Measurements from ENCODE around the gene NUBPL.

DNA sequence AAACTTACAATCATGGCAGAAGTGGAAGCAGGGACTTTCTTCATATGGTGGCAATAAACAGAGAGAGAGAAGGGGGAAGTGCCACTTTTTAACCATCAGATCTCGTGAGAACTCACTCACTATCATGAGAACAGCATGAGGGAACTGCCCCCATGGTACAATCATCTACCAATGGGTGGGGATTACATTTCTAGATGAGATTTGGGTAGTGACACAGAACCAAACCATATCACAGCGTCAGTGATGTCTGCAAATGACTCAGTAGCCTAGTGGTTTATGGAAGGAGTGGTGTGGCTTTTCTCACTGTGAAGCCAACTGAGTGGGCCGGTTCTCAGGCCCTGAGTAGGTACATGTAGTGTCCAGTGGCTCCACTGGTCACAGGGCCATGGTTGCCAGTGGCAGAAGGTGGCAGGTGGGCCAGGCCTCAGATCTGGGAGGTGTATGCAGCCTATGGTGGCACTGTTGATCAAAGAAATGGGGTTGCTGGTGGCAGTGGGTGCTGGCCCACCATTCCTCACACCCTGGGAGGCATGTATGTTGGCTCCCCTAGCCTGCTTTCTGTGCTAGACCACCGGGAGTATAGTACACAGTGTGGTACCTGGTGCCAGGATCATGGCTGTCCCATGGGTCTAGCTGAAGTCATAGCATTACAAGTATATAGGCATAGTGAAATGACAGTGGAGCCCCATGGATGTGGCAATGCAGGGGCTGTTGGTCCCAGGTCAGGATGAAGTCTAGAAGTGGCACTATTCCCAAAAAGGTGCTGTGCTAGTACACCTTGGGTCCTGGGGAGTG, 191.9 kb downstream of the NUBPL start:
- TF ChIP-seq, protein P1, sequence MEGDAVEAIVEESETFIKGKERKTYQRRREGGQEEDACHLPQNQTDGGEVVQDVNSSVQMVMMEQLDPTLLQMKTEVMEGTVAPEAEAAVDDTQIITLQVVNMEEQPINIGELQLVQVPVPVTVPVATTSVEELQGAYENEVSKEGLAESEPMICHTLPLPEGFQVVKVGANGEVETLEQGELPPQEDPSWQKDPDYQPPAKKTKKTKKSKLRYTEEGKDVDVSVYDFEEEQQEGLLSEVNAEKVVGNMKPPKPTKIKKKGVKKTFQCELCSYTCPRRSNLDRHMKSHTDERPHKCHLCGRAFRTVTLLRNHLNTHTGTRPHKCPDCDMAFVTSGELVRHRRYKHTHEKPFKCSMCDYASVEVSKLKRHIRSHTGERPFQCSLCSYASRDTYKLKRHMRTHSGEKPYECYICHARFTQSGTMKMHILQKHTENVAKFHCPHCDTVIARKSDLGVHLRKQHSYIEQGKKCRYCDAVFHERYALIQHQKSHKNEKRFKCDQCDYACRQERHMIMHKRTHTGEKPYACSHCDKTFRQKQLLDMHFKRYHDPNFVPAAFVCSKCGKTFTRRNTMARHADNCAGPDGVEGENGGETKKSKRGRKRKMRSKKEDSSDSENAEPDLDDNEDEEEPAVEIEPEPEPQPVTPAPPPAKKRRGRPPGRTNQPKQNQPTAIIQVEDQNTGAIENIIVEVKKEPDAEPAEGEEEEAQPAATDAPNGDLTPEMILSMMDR (conservative IDR thresholded peaks at IDR 0.05; ENCODE audit: low read length): no peak
- no peak for TF ChIP-seq EZH2phosphoT487 (IDR thresholded peaks at IDR 0.05; ENCODE audit: borderline replicate concordance)
